Chondrocyte (in vitro differentiated cells): ENCODE data around the gene CFAP251. TPM values are rescaled to one million over a fixed set of nuclear protein-coding genes. Genes with fewer than 3 reads are reported as not detected.

Experiments used
- DNase-seq: peaks from one replicate; pipeline ENCODE4 v3.0.0; 2021; ENCODE audit warnings: mixed read lengths, low spot score
- H3K27ac Mint-ChIP-seq: one replicate; pipeline ENCODE4 v1.8.0; 2021; ENCODE audit warnings: mild to moderate bottlenecking, moderate library complexity, mixed read lengths; ENCODE audit not compliant: unreplicated experiment
- H3K27me3 Mint-ChIP-seq: 2 replicates; pipeline ENCODE4 v1.8.0; 2021; ENCODE audit warnings: low read depth, mixed read lengths
- H3K36me3 Mint-ChIP-seq: 2 replicates; pipeline ENCODE4 v1.8.0; 2021; ENCODE audit warnings: low read depth, mixed read lengths
- H3K4me1 Mint-ChIP-seq: 2 replicates; pipeline ENCODE4 v1.8.0; 2021; ENCODE audit warnings: low read depth, mild to moderate bottlenecking, mixed read lengths
- H3K4me3 Mint-ChIP-seq: one replicate; pipeline ENCODE4 v1.8.0; 2021; ENCODE audit warnings: mild to moderate bottlenecking, moderate library complexity, mixed read lengths; ENCODE audit not compliant: unreplicated experiment
- H3K9me3 Mint-ChIP-seq: 2 replicates; pipeline ENCODE4 v1.8.0; 2021; ENCODE audit warnings: low read depth, mixed read lengths
- total RNA-seq: library from RNA; stranded (reverse); gene quantifications from 3 replicates; pipeline ENCODE4 v1.2.1, GENCODE V29; 2021
- TF ChIP-seq, protein P1 (sequence below): fragments of 200-600 bp; sonication (generic); IDR thresholded peaks from 2 replicates; pipeline ENCODE4 v1.5.0; 2021; ENCODE audit warnings: antibody characterized with exemption, mild to moderate bottlenecking, moderate library complexity

The CFAP251 gene
- total RNA-seq, 1 donor from 2014 or later: 4.5 TPM

- TF ChIP-seq, protein P1, sequence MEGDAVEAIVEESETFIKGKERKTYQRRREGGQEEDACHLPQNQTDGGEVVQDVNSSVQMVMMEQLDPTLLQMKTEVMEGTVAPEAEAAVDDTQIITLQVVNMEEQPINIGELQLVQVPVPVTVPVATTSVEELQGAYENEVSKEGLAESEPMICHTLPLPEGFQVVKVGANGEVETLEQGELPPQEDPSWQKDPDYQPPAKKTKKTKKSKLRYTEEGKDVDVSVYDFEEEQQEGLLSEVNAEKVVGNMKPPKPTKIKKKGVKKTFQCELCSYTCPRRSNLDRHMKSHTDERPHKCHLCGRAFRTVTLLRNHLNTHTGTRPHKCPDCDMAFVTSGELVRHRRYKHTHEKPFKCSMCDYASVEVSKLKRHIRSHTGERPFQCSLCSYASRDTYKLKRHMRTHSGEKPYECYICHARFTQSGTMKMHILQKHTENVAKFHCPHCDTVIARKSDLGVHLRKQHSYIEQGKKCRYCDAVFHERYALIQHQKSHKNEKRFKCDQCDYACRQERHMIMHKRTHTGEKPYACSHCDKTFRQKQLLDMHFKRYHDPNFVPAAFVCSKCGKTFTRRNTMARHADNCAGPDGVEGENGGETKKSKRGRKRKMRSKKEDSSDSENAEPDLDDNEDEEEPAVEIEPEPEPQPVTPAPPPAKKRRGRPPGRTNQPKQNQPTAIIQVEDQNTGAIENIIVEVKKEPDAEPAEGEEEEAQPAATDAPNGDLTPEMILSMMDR: no peak
- Mint-ChIP-seq H3K27ac (no peak overlapping the region), H3K4me1 (peaks cover 14% of the 10 kb centered on the region), H3K4me3 (no peak overlapping the region), H3K27me3 (no peaks in the 10 kb centered on the region), H3K36me3 (peaks cover 32% of the 10 kb centered on the region), H3K9me3 (peaks cover 5% of the 10 kb centered on the region)
- no peak for DNase-seq
These were observed 51.3 kb downstream of the CFAP251 start for GRCh38 chr12:121969726-121970125.

DNA sequence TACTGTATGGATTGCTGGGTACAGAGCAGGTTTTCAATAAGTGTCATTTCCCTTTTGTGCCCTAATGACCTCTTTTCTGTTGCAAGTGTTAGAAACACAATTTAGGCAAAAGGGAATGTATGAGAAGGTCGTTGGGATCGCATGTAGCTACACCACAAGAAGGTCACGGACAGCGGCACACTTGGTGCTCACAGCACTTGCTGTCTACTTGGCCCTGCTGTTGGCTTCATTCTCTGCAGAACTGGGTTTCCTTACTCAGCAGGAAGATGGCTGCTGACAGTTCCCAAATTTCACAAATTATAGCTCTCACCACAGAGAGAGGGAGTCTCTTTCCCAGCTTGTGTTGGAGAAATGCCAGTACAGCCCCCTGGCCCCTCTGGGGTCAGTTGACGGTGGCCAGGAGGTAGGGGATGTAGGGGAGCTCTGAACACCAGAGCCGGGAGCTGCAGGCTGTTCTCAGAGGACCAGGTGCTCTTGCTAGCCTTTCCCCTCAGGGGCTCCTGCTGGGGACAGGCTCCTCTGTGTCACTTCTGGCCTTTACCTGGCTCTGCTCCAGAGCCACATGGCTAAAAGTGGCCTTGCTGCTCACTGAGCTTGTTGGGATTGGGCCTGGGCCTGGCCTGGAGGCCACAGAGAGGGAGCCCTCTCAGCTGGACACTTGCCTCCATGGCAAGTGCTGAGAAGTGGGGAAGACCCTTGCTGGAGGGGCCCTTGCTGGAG lies 52.3 kb downstream of the CFAP251 start:
- TF ChIP-seq, protein P1: no peak
- DNase-seq: no peak
- H3K4me3 Mint-ChIP-seq: no peak overlapping the region
- no peaks in the 10 kb centered on the region for H3K27me3 Mint-ChIP-seq
- peaks cover 34% of the 10 kb centered on the region for H3K36me3 Mint-ChIP-seq
- peaks cover 5% of the 10 kb centered on the region for H3K9me3 Mint-ChIP-seq
- peaks cover 13% of the 10 kb centered on the region for H3K4me1 Mint-ChIP-seq
- no peak overlapping the region for H3K27ac Mint-ChIP-seq

GRCh38 chr12:121974026-121974985 lies 55.9 kb downstream of the CFAP251 start:
- Mint-ChIP-seq H3K27ac (no peak overlapping the region), H3K4me1 (peaks cover 13% of the 10 kb centered on the region), H3K36me3 (peaks cover 16% of the 10 kb centered on the region), H3K4me3 (no peak overlapping the region), H3K27me3 (no peaks in the 10 kb centered on the region), H3K9me3 (peaks cover 5% of the 10 kb centered on the region)
- TF ChIP-seq, protein P1: no peak
- DNase-seq: no peak

GRCh38 chr12:121975021-121975420 lies 56.6 kb downstream of the CFAP251 start:
- Mint-ChIP-seq H3K27ac (no peak overlapping the region), H3K27me3 (no peaks in the 10 kb centered on the region), H3K9me3 (peaks cover 5% of the 10 kb centered on the region), H3K4me3 (no peak overlapping the region), H3K36me3 (peaks cover 16% of the 10 kb centered on the region), H3K4me1 (peaks cover 13% of the 10 kb centered on the region)
- DNase-seq: no peak
- TF ChIP-seq, protein P1: no peak

DNA sequence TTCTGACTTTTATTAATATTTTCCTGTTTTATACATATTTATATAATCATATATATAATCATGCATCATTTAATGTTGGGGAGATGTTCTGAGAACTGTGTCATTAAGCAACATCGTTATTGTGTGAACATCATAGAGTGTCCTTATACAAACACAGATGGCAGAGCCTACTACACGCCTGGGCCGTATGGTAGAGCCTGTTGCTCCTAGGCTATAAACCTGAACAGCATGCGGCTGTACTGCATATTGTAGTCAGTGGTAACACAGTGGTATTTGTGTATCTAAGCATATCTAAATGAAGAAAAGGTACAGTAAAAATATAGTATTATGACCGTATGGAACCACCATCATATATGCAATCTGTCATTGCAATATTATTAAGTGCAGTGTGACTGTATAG lies 58.6 kb downstream of the CFAP251 start:
- Mint-ChIP-seq H3K9me3 (peaks cover 3% of the 10 kb centered on the region), H3K36me3 (peaks cover 5% of the 10 kb centered on the region), H3K27ac (no peak overlapping the region), H3K4me3 (no peak overlapping the region), H3K27me3 (no peaks in the 10 kb centered on the region), H3K4me1 (peaks cover 19% of the 10 kb centered on the region)
- no peak for DNase-seq
- TF ChIP-seq, protein P1: no peak
